OCI-LY1 (cell line): ENCODE measurements around the gene RRAD.

ENCODE experiments used
- CTCF ChIP-seq: fragments of 200-600 bp; sonication (generic), shearing (Covaris generic); IDR thresholded peaks from 2 replicates; pipeline ENCODE4 v1.5.1; 2017; ENCODE audit warnings: mild to moderate bottlenecking, antibody characterized with exemption, low read length, moderate library complexity, mixed read lengths
- EZH2 ChIP-seq: fragments of 200-600 bp; sonication (generic), shearing (Covaris generic); IDR thresholded peaks from 2 replicates; pipeline ENCODE4 v1.8.0; 2017; ENCODE audit warnings: borderline replicate concordance, mixed run types, mild to moderate bottlenecking, antibody characterized with exemption, low read length, moderate library complexity, mixed read lengths

- TF ChIP-seq CTCF (no peak), EZH2 (no peak)
Measured at GRCh38 chr16:66886914-66887313, 38.4 kb downstream of the RRAD start.
